SH-SY5Y (cell line): ENCODE data around the gene LCNL1.

Experiments used
- GATA2 ChIP-seq: IDR thresholded peaks from 2 replicates; pipeline ENCODE4 v1.6.1; 2011; ENCODE audit warnings: mild to moderate bottlenecking, low read depth, low read length
- GATA3 ChIP-seq: IDR thresholded peaks from 2 replicates; pipeline ENCODE4 v1.6.1; 2011; ENCODE audit warnings: low read depth, mild to moderate bottlenecking, low read length, moderate library complexity

DNA sequence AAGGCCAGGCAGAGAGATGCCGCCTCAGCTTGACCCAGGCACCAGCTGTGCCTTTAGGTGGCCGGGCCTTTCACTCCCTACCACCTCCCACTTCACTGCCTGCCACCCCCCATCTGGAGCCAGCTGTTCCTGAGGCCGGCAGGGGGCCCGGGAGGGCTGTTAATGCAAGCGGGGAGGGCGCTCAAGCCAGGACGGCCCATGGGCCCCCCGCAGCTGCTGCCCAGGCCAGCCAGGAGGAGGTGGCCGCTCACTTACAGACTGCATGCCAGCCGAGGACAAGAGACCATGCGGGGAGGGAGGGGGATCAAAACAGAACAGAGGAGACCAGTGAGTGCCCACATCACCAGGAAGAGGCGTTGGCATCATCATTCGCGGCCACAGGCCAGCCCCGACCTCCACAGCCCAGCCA, 40.8 kb downstream of the LCNL1 start:
- TF ChIP-seq GATA2: no peak
- TF ChIP-seq GATA3: no peak
